Esophagus squamous epithelium (tissue), 4 donors: ENCODE measurements around the gene PCDHB5.

Source experiments
- CTCF ChIP-seq, 6 experiments: fragments of 450-650 bp in 4 of 6; fragments of 200-600 bp in 2 of 6; sonication (generic) in 2 of 6; IDR thresholded peaks; one replicate each; pipeline ENCODE4 v1.5.1; 2016 to 2019; ENCODE audit warnings: antibody characterized with exemption in 6 of 6, mild to moderate bottlenecking in 4 of 6, moderate library complexity in 4 of 6
- POLR2A ChIP-seq, 4 donors: fragments of 450-650 bp; IDR thresholded peaks; one replicate each; pipeline ENCODE4 v1.6.1; 2017; ENCODE audit warnings: antibody characterized with exemption in 4 of 4, mild to moderate bottlenecking in 4 of 4, moderate library complexity in 3 of 4

GRCh38 chr5:141155540-141156374 is 20.8 kb downstream of the PCDHB5 start:
- no peak for TF ChIP-seq CTCF (IDR thresholded peaks at IDR 0.05)
- no peak for TF ChIP-seq POLR2A (IDR thresholded peaks at IDR 0.05)
